Fibroblast of the aortic adventitia (primary cell): ENCODE measurements around the gene TBC1D2. TPM values are rescaled to one million over a fixed set of nuclear protein-coding genes. Genes with fewer than 3 reads are reported as not detected.
A peak's percentile ranks its signal among the peaks of the same experiment; 100 is the strongest.

Experiments
- DNase-seq: peaks from one replicate; pipeline ENCODE4 v3.0.0-alpha.2; 2010; ENCODE audit warnings: low read depth
- H3K4me3 ChIP-seq: 2 replicates; pipeline ENCODE4 v1.5.1; 2011; ENCODE audit warnings: low read depth, mild to moderate bottlenecking, control low read depth, low read length, moderate library complexity
- CTCF ChIP-seq: IDR thresholded peaks from 2 replicates; pipeline ENCODE4 v1.5.1; 2011; ENCODE audit warnings: mild to moderate bottlenecking, low read length, control low read depth, inconsistent platforms; ENCODE audit not compliant: insufficient read depth
- total RNA-seq: library from RNA; depleted of rRNA; stranded (reverse); fragments of >200 nt; gene quantifications from 2 replicates; pipeline ENCODE4 v1.2.3, GENCODE V29; 2012; ENCODE audit warnings: low replicate concordance

TBC1D2 gene
- total RNA-seq, 1 donor = 20.7 TPM

GRCh38 chr9:98195671-98196070 lies 59.8 kb downstream of the TBC1D2 start:
- TF ChIP-seq CTCF = no peak

DNA sequence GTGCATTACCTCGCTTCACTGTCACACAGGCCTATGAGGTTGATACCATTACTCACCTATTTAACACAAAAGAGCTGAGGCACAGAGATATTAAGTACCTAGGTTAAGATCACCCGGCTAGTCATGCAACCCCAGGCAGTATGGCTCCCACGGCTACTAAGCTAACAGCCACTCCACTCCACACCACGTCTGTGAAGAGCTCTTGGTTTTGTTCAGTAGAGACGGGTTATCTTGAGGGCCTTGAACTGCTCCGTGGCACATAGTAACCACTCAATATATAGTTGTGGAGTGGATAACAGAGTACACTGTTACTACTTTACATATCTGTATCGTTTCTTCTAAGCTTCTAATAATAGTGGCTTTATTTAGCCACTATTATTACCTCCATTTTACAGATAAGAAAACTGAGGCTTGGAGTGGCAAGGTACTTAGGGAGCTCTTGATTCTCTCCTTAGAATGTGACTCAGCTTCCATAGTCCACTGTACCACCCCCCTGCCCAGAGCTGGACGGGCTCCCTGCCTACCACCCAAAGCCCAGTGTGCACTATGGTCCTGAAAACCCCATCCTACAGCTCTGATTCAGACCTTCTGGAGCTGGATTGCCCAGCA lies 62.0 kb downstream of the TBC1D2 start:
- TF ChIP-seq CTCF = no peak
- DNase-seq = no peak
- peak overlapping the region; percentile 73 for H3K4me3 ChIP-seq

More at GRCh38 chr9:98195671-98196070, 59.8 kb downstream of the TBC1D2 start:
- no peak overlapping the region for H3K4me3 ChIP-seq
- DNase-seq = no peak

DNA sequence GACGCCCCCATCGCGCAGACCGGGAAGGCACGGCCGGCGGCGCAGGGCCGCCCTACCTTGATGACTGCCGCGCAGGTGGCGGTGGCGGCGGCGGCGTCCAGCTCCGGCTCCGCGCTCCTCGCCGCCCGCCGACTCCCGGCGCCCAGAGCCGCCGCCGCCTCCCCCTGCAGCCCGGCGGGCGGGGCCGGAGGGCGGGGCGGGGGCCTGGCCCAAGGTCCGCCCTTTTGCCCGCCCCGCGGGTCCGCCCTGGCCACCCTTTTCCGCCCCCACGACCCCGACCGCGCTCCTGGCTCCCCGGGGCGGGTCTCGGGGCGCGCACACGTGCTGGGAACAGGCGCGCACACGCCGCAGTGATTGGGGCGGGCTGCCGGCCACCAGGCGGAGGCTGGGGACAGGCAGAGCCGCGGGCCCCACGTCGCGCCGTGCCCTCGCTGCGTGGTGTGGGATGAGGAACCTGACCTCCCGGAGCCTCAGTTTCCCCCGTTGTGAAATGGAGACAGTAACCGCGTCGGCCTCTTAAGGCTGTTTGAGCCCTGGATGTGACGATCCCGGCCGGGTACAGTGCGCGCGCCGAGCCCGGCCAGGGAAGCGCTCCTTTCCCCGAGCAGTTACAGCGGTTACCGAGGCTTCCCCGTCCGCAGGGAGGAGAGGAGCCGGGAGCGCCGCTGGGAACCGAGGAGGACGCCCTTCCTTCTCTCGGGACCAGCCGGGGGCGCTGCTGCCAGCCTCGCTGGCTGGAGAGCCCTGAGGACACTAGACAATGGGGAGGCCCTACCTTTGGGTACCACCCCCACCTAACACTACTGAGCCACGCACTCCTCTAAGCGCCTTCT lies 62.7 kb downstream of the TBC1D2 start, which contains the start of gene CORO2A:
CORO2A (minus strand) TSS at position 135 of the 833 bp plus-strand sequence. CDS start 34,977 bp downstream, outside the sequence.
- H3K4me3 ChIP-seq = peak within 1 kb of the TSS; percentile 73
- peak; percentile 41 for DNase-seq
- TF ChIP-seq CTCF = peak; percentile 48

DNA sequence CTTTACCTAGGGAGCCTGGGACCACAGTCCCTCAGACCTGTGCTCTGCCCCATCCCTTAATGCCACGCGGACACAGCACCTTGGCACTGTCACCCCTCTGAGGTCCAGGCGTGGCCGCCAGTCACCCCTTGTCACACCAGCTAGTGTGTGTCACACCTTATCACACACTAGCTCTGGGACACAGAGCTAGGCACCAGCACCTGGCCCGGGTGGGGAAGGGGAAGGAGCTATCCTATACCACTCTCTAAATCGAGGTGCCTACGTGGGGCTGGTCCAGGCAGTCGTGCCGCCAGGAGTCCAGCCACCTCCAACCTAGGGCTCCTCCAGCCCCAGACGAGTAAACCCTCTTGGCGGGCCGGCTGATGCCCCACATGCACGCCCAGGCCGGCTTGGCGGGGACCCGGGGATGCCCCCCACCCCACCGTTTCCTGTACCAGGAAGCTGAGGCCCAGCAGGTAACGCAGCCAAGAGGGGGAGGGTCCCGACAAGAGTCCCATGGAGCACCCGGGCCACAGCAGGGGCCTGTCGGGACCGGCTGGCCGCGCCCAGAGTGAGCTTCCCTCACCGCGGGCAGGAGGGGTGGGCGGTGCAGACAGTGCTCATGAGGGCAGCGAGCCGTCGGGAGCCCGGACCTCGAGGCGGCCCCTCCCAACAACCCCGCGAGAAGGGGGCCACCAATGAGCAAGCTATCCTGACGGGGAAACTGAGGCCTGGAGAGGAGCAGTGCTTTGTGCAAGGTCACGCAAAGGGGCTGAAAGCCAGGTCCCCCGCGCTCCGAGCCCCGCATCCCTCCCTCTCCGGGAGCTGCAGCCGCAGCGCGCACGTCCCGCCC lies 63.6 kb downstream of the TBC1D2 start:
- H3K4me3 ChIP-seq = peak overlapping the region; percentile 63
- no peak for DNase-seq
- TF ChIP-seq CTCF = no peak

GRCh38 chr9:98191181-98191608 lies 64.3 kb downstream of the TBC1D2 start:
- no peak for DNase-seq
- no peak overlapping the region for H3K4me3 ChIP-seq
- no peak for TF ChIP-seq CTCF

GRCh38 chr9:98190757-98191105 lies 64.7 kb downstream of the TBC1D2 start:
- no peak overlapping the region for H3K4me3 ChIP-seq
- no peak for TF ChIP-seq CTCF

More at GRCh38 chr9:98190757-98191105, 64.7 kb downstream of the TBC1D2 start:
- no peak for DNase-seq
